Ovary (tissue), 3 donors: ENCODE results near the gene SRSF7.
"Not testable (repeated sequence)": the region's sequence is repeated elsewhere in the genome, so short reads cannot be mapped to it uniquely, and the experiment has no call there.

Source experiments
- CTCF ChIP-seq, 3 donors: fragments of 450-650 bp in 2 of 3; fragments of 200-600 bp in 1 of 3; IDR thresholded peaks; one replicate each; pipeline versions ENCODE4 v1.5.1 to v1.8.0; 2016 to 2022; ENCODE audit warnings: antibody characterized with exemption in 3 of 3, mild to moderate bottlenecking in 1 of 3
- EP300 ChIP-seq: sonication (generic); formaldehyde crosslinking; IDR thresholded peaks from one replicate; pipeline ENCODE4 v1.6.1; 2017; ENCODE audit warnings: antibody characterized with exemption
- POLR2A ChIP-seq: fragments of 450-650 bp; IDR thresholded peaks from one replicate; pipeline ENCODE4 v1.6.1; 2017; ENCODE audit warnings: antibody characterized with exemption, mild to moderate bottlenecking, moderate library complexity
- donor health status: DM: no; HTN: no; CAD: no.

GRCh38 chr2:38755891-38756290 is 4.7 kb upstream of the SRSF7 start:
- TF ChIP-seq POLR2A; CTCF (IDR thresholded peaks at IDR 0.05); EP300: not testable (repeated sequence)
